Measurements from ENCODE around the gene MMP2. TPM values are rescaled to one million over a fixed set of nuclear protein-coding genes. Genes with fewer than 3 reads are reported as not detected.

The MMP2 gene
- total RNA-seq, 1 experiment from 2014 or later = 61.3 TPM

GRCh38 chr16:55433535-55433934 lies 45.5 kb upstream of the MMP2 start:
- no peak for ATAC-seq
- CTCF ChIA-PET = no interaction called here
- H3K27ac Mint-ChIP-seq = no peak overlapping the region
- no peaks in the 10 kb centered on the region for H3K4me1 Mint-ChIP-seq
- H3K9me3 Mint-ChIP-seq = no peaks in the 10 kb centered on the region
- H3K4me3 Mint-ChIP-seq = no peak overlapping the region
- POLR2A ChIA-PET = no interaction called here
- DNase-seq (ENCODE audit: low spot score) = no peak
- no peaks in the 10 kb centered on the region; the same call in none of the 2 replicates for H3K27me3 Mint-ChIP-seq (ENCODE audit: low read depth)
- TF ChIP-seq NR1H2 (CRISPR knock-in tag; IDR thresholded peaks at IDR 0.05) (no peak), ZNF232 (CRISPR knock-in tag; IDR thresholded peaks at IDR 0.05) (no peak), ZNF423 (CRISPR knock-in tag; IDR thresholded peaks at IDR 0.05) (no peak)
- TF ChIP-seq, protein P1, sequence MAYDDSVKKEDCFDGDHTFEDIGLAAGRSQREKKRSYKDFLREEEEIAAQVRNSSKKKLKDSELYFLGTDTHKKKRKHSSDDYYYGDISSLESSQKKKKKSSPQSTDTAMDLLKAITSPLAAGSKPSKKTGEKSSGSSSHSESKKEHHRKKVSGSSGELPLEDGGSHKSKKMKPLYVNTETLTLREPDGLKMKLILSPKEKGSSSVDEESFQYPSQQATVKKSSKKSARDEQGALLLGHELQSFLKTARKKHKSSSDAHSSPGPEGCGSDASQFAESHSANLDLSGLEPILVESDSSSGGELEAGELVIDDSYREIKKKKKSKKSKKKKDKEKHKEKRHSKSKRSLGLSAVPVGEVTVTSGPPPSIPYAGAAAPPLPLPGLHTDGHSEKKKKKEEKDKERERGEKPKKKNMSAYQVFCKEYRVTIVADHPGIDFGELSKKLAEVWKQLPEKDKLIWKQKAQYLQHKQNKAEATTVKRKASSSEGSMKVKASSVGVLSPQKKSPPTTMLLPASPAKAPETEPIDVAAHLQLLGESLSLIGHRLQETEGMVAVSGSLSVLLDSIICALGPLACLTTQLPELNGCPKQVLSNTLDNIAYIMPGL (CRISPR knock-in tag; IDR thresholded peaks at IDR 0.05) = no peak
- no peaks in the 10 kb centered on the region for H3K36me3 Mint-ChIP-seq

DNA sequence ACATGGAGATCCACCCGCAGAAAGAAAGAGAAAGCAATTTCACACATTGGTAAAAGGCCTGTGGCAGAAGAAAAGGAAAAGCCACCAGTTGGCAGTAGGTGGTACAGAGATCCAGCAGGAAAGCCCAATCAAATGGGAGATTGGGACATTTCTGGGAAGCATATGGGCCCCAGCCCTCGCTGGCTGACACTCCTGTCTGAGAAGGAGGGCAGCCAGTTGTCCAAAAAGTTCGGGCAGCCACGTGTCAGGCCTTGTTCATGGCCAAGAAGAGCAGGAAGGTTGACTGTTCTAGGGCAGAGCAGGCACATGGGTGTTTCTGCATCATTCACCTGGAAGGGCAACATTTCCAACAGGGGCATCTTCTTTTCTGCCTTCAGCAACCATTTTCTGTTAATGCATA lies 45.0 kb upstream of the MMP2 start:
- ATAC-seq = no peak
- Mint-ChIP-seq H3K9me3 (no peaks in the 10 kb centered on the region), H3K27me3 (ENCODE audit: low read depth) (no peaks in the 10 kb centered on the region; the same call in none of the 2 replicates), H3K4me3 (no peak overlapping the region), H3K27ac (no peak overlapping the region), H3K36me3 (no peaks in the 10 kb centered on the region), H3K4me1 (no peaks in the 10 kb centered on the region)
- ChIA-PET CTCF (no interaction called here), POLR2A (no interaction called here)
- DNase-seq (ENCODE audit: low spot score) = no peak
- TF ChIP-seq, protein P2, sequence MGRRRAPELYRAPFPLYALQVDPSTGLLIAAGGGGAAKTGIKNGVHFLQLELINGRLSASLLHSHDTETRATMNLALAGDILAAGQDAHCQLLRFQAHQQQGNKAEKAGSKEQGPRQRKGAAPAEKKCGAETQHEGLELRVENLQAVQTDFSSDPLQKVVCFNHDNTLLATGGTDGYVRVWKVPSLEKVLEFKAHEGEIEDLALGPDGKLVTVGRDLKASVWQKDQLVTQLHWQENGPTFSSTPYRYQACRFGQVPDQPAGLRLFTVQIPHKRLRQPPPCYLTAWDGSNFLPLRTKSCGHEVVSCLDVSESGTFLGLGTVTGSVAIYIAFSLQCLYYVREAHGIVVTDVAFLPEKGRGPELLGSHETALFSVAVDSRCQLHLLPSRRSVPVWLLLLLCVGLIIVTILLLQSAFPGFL (CRISPR knock-in tag; IDR thresholded peaks at IDR 0.05; ENCODE audit: borderline replicate concordance) = no peak
- no peak for TF ChIP-seq ZNF671 (CRISPR knock-in tag; IDR thresholded peaks at IDR 0.05)
- TF ChIP-seq KAT7 (CRISPR knock-in tag; IDR thresholded peaks at IDR 0.05; ENCODE audit: borderline replicate concordance) = no peak
- TF ChIP-seq ZSCAN18 (CRISPR knock-in tag; IDR thresholded peaks at IDR 0.05) = no peak
- no peak for TF ChIP-seq NFE2L1 (CRISPR knock-in tag; IDR thresholded peaks at IDR 0.05)
- no peak for TF ChIP-seq NR1H2 (CRISPR knock-in tag; IDR thresholded peaks at IDR 0.05)
- TF ChIP-seq, protein P3, sequence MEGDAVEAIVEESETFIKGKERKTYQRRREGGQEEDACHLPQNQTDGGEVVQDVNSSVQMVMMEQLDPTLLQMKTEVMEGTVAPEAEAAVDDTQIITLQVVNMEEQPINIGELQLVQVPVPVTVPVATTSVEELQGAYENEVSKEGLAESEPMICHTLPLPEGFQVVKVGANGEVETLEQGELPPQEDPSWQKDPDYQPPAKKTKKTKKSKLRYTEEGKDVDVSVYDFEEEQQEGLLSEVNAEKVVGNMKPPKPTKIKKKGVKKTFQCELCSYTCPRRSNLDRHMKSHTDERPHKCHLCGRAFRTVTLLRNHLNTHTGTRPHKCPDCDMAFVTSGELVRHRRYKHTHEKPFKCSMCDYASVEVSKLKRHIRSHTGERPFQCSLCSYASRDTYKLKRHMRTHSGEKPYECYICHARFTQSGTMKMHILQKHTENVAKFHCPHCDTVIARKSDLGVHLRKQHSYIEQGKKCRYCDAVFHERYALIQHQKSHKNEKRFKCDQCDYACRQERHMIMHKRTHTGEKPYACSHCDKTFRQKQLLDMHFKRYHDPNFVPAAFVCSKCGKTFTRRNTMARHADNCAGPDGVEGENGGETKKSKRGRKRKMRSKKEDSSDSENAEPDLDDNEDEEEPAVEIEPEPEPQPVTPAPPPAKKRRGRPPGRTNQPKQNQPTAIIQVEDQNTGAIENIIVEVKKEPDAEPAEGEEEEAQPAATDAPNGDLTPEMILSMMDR (IDR thresholded peaks at IDR 0.05) = no peak
- no peak for TF ChIP-seq FOXJ3 (CRISPR knock-in tag; IDR thresholded peaks at IDR 0.05; ENCODE audit: borderline replicate concordance)
- no peak for TF ChIP-seq TCF7 (CRISPR knock-in tag; IDR thresholded peaks at IDR 0.05; ENCODE audit: low read depth)
- TF ChIP-seq EMX1 (CRISPR knock-in tag; IDR thresholded peaks at IDR 0.05) = no peak
- TF ChIP-seq, protein P4, sequence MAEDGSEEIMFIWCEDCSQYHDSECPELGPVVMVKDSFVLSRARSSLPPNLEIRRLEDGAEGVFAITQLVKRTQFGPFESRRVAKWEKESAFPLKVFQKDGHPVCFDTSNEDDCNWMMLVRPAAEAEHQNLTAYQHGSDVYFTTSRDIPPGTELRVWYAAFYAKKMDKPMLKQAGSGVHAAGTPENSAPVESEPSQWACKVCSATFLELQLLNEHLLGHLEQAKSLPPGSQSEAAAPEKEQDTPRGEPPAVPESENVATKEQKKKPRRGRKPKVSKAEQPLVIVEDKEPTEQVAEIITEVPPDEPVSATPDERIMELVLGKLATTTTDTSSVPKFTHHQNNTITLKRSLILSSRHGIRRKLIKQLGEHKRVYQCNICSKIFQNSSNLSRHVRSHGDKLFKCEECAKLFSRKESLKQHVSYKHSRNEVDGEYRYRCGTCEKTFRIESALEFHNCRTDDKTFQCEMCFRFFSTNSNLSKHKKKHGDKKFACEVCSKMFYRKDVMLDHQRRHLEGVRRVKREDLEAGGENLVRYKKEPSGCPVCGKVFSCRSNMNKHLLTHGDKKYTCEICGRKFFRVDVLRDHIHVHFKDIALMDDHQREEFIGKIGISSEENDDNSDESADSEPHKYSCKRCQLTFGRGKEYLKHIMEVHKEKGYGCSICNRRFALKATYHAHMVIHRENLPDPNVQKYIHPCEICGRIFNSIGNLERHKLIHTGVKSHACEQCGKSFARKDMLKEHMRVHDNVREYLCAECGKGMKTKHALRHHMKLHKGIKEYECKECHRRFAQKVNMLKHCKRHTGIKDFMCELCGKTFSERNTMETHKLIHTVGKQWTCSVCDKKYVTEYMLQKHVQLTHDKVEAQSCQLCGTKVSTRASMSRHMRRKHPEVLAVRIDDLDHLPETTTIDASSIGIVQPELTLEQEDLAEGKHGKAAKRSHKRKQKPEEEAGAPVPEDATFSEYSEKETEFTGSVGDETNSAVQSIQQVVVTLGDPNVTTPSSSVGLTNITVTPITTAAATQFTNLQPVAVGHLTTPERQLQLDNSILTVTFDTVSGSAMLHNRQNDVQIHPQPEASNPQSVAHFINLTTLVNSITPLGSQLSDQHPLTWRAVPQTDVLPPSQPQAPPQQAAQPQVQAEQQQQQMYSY (CRISPR knock-in tag; IDR thresholded peaks at IDR 0.05) = no peak
- no peak for TF ChIP-seq CBFB (CRISPR knock-in tag; IDR thresholded peaks at IDR 0.05; ENCODE audit: low read depth)
- no peak for TF ChIP-seq ZBTB43 (CRISPR knock-in tag; IDR thresholded peaks at IDR 0.05)
- TF ChIP-seq ZNF317 (CRISPR knock-in tag; IDR thresholded peaks at IDR 0.05; ENCODE audit: borderline replicate concordance, low read depth) = no peak
- TF ChIP-seq RELA (CRISPR knock-in tag; IDR thresholded peaks at IDR 0.05; ENCODE audit: borderline replicate concordance) = no peak
- TF ChIP-seq AR (CRISPR knock-in tag; IDR thresholded peaks at IDR 0.05) = no peak
- no peak for TF ChIP-seq RORB (CRISPR knock-in tag; IDR thresholded peaks at IDR 0.05)
- no peak for TF ChIP-seq USF2 (CRISPR knock-in tag; IDR thresholded peaks at IDR 0.05)

Measured in WTC11 (cell line).